ENCODE data around the gene MSL3. TPM values are rescaled to one million over a fixed set of nuclear protein-coding genes. Genes with fewer than 3 reads are reported as not detected.
A peak's percentile ranks its signal among the peaks of the same experiment; 100 is the strongest.

Gene MSL3
- total RNA-seq, 1 experiment from 2014 or later: 27.1 TPM

DNA sequence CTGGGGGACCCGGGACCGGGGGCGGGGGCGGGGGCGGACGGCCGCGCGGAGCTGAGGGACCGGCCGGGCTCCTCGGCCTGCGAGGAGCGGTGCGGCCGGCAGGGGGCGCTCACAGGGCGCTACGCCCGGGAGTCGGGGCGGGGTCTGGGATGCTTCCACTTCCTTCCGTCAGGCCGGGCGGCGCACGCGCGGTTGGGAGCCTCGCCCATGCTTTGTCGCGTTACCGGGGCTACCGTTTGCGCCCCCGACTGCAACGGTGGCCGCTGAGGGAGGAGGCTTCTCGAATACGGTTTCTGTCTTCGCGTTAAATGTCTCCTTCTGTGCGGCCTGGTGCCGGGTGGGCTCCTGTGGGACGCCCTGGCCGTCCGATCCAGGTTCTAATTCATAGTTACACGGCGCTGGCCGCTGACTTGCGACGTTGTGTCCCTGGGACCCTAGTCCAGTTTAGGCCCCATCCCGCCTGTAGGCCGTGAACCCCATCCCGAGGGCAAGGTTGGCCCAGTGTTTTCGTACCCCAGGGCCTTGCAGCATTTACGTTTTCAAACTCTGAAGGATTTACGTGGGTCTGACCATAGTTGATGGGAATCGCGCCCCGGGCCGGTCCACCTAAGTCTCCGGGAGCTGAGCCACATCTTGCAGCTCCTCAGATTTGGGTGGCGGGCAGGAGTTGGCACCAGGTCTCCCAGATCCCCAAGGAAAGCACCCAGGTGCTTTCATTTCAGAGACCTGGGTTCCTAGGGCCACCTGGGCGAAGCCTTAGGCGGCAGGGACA, 549 bp downstream of the MSL3 start:
- peak; percentile 72 for DNase-seq (ENCODE audit: unreplicated experiment)
- ChIA-PET POLR2A (interaction anchor here (0.7 to 1.2 kb wide), 6 partner anchors 12 to 616 kb away, joined by 3 to 5 read pairs (median 4); no protein-coding TSS in a partner anchor), CTCF (interaction anchor here (0.7 to 1.6 kb wide), 14 partner anchors 9 to 1398 kb away, joined by 3 to 10 read pairs (median 3); no protein-coding TSS in a partner anchor)
- H3K9me3 Mint-ChIP-seq (ENCODE audit: unreplicated experiment): no peaks in the 10 kb centered on the region
- H3K27ac Mint-ChIP-seq (ENCODE audit: low read depth, unreplicated experiment): peak overlapping the region; percentile 84
- TSS peak; percentile 24 for BruUV-seq (replicated peaks)
- H3K36me3 Mint-ChIP-seq (ENCODE audit: insufficient read depth, unreplicated experiment): peaks cover 10% of the 10 kb centered on the region
- peaks cover 28% of the 10 kb centered on the region for H3K27me3 Mint-ChIP-seq (ENCODE audit: insufficient read depth, unreplicated experiment)
- peak overlapping the region; percentile 82 for H3K4me3 Mint-ChIP-seq (ENCODE audit: unreplicated experiment)
- H3K4me1 Mint-ChIP-seq (ENCODE audit: insufficient read depth, unreplicated experiment): peaks cover 5% of the 10 kb centered on the region
- intact Hi-C loops (cut with micrococcal nuclease): no loop called here
- TF ChIP-seq, protein P1, sequence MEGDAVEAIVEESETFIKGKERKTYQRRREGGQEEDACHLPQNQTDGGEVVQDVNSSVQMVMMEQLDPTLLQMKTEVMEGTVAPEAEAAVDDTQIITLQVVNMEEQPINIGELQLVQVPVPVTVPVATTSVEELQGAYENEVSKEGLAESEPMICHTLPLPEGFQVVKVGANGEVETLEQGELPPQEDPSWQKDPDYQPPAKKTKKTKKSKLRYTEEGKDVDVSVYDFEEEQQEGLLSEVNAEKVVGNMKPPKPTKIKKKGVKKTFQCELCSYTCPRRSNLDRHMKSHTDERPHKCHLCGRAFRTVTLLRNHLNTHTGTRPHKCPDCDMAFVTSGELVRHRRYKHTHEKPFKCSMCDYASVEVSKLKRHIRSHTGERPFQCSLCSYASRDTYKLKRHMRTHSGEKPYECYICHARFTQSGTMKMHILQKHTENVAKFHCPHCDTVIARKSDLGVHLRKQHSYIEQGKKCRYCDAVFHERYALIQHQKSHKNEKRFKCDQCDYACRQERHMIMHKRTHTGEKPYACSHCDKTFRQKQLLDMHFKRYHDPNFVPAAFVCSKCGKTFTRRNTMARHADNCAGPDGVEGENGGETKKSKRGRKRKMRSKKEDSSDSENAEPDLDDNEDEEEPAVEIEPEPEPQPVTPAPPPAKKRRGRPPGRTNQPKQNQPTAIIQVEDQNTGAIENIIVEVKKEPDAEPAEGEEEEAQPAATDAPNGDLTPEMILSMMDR (IDR thresholded peaks at IDR 0.05; ENCODE audit: unreplicated experiment): peak; percentile 71

DNA sequence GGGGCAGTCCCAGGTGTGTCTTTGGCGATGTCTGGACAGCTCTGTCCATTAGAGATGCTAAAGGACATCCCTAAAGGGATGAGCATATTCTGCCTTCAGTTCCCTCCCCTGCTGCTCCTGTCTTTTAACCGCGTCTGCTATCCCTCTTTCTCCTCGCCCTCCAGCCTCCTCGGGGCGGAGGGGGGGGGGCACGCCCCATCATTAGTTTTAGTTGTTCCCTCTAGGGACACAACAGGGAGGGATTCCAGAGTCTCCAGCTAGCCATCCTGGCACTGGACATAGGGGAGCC, 1.1 kb downstream of the MSL3 start:
- CTCF ChIA-PET: interaction anchor here (0.6 to 1.6 kb wide), 11 partner anchors 8 to 942 kb away, joined by 3 to 10 read pairs (median 4); no protein-coding TSS in a partner anchor
- no TSS peak for BruUV-seq (replicated peaks)
- no peak for DNase-seq (ENCODE audit: unreplicated experiment)
- H3K4me3 Mint-ChIP-seq (ENCODE audit: unreplicated experiment): peak overlapping the region; percentile 82
- TF ChIP-seq, protein P1 (IDR thresholded peaks at IDR 0.05; ENCODE audit: unreplicated experiment): no peak
- H3K36me3 Mint-ChIP-seq (ENCODE audit: insufficient read depth, unreplicated experiment): peaks cover 15% of the 10 kb centered on the region
- intact Hi-C loops (cut with micrococcal nuclease): no loop called here
- no peaks in the 10 kb centered on the region for H3K9me3 Mint-ChIP-seq (ENCODE audit: unreplicated experiment)
- H3K27ac Mint-ChIP-seq (ENCODE audit: low read depth, unreplicated experiment): peak overlapping the region; percentile 84
- H3K4me1 Mint-ChIP-seq (ENCODE audit: insufficient read depth, unreplicated experiment): peaks cover 5% of the 10 kb centered on the region
- H3K27me3 Mint-ChIP-seq (ENCODE audit: insufficient read depth, unreplicated experiment): peaks cover 28% of the 10 kb centered on the region
- POLR2A ChIA-PET: interaction anchor here (0.7 to 0.9 kb wide), 5 partner anchors 11 to 616 kb away, joined by 3 to 5 read pairs (median 3); no protein-coding TSS in a partner anchor

DNA sequence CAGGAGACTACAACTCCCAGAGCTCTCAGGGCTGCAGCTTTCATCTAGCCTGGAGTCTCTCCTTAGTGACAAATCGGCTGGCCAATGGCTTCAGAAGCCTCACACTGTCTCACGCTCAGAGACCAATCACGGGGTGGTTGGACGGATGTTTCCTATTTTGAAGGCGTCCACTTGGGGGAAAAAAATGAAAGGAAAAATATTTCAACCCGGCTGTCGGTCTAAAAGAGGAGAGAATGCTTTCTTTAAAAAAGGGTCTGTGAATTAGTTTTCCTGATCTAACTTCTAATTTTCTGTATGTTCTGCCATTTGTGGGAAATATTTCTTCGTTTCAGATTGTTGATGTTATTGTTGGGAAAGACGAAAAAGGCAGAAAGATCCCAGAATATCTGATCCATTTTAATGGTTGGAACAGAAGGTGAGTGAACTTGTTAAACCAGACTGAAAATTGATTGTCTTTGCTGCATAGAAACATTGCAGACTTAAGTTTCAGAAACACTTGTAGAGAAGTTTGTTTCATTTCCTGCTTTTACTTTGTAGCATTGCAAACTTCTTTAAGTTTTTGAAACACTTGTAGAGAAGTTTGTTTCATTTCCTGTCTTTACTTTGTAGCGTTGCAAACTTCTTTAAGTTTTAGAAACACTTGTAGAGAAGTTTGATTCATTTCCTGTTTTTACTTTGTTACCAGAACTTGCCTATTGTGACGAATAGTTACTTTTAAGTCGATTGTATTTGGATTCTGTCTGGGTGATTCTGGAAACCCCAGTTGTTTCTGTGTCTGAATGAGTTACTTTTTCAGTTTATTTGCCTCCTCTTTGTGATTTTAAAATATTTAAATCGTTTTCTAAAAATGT, 1.6 kb downstream of the MSL3 start:
- peaks cover 28% of the 10 kb centered on the region for H3K27me3 Mint-ChIP-seq (ENCODE audit: insufficient read depth, unreplicated experiment)
- peak overlapping the region; percentile 84 for H3K27ac Mint-ChIP-seq (ENCODE audit: low read depth, unreplicated experiment)
- TF ChIP-seq, protein P1 (IDR thresholded peaks at IDR 0.05; ENCODE audit: unreplicated experiment): no peak
- H3K36me3 Mint-ChIP-seq (ENCODE audit: insufficient read depth, unreplicated experiment): peaks cover 21% of the 10 kb centered on the region
- peaks cover 5% of the 10 kb centered on the region for H3K4me1 Mint-ChIP-seq (ENCODE audit: insufficient read depth, unreplicated experiment)
- CTCF ChIA-PET: interaction anchor here (0.6 to 1.6 kb wide), 11 partner anchors 7 to 942 kb away, joined by 3 to 10 read pairs (median 4); no protein-coding TSS in a partner anchor
- intact Hi-C loops (cut with micrococcal nuclease): no loop called here
- H3K4me3 Mint-ChIP-seq (ENCODE audit: unreplicated experiment): peak overlapping the region; percentile 82
- POLR2A ChIA-PET: interaction anchor here (0.7 to 0.9 kb wide), 7 partner anchors 11 to 617 kb away, joined by 3 to 5 read pairs (median 3); no protein-coding TSS in a partner anchor
- no peaks in the 10 kb centered on the region for H3K9me3 Mint-ChIP-seq (ENCODE audit: unreplicated experiment)
- peak; percentile 95 for DNase-seq (ENCODE audit: unreplicated experiment)
- TSS peak; percentile 37 for BruUV-seq (replicated peaks)

DNA sequence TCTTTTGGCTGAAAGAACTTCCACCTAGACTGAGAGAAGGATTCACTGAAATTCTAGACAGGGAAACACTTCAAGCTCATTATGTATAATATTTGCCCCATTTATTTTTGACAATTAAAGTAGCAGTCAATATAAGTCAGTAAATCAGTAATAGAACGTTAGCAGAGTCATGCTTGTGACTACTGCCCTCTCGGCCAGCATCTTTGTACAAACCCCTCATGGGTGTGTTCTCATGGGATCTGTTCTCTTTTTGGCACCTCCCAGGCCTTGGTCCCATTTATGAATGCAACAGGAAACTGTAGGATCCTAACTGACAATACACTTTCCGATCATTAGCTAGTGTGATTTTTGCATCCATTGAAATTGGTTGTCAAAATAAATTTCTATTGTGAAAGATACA, 2.9 kb downstream of the MSL3 start:
- Mint-ChIP-seq H3K27ac (ENCODE audit: low read depth, unreplicated experiment) (no peak overlapping the region), H3K4me1 (ENCODE audit: insufficient read depth, unreplicated experiment) (peaks cover 5% of the 10 kb centered on the region), H3K27me3 (ENCODE audit: insufficient read depth, unreplicated experiment) (peaks cover 21% of the 10 kb centered on the region), H3K4me3 (ENCODE audit: unreplicated experiment) (peak overlapping the region; percentile 38), H3K9me3 (ENCODE audit: unreplicated experiment) (no peaks in the 10 kb centered on the region), H3K36me3 (ENCODE audit: insufficient read depth, unreplicated experiment) (peaks cover 29% of the 10 kb centered on the region)
- CTCF ChIA-PET: interaction anchor here (0.6 to 4.1 kb wide), 5 partner anchors 10 to 614 kb away, joined by 3 to 16 read pairs (median 3); no protein-coding TSS in a partner anchor
- no TSS peak for BruUV-seq (replicated peaks)
- POLR2A ChIA-PET: no interaction called here
- DNase-seq (ENCODE audit: unreplicated experiment): no peak
- intact Hi-C loops (cut with micrococcal nuclease): no loop called here
- TF ChIP-seq, protein P1 (IDR thresholded peaks at IDR 0.05; ENCODE audit: unreplicated experiment): no peak

Data from MCF 10A (cell line).